ENCODE data around the gene RUVBL1. TPM values are rescaled to one million over a fixed set of nuclear protein-coding genes. Genes with fewer than 3 reads are reported as not detected.

Gene RUVBL1
- total RNA-seq, 1 donor from 2014 or later: 46.8 TPM

GRCh38 chr3:128083980-128084674, 39.5 kb downstream of the RUVBL1 start:
- DNase-seq (ENCODE audit: extremely low read depth, low read depth, low spot score): no peak

GRCh38 chr3:128083396-128083795, 40.2 kb downstream of the RUVBL1 start:
- no peak for DNase-seq (ENCODE audit: extremely low read depth, low read depth, low spot score)

- no peak for DNase-seq (ENCODE audit: extremely low read depth, low read depth, low spot score)
These were observed 41.1 kb downstream of the RUVBL1 start for GRCh38 chr3:128082546-128082945.

GRCh38 chr3:128081846-128082245, 41.8 kb downstream of the RUVBL1 start:
- DNase-seq (ENCODE audit: extremely low read depth, low read depth, low spot score): no peak

- DNase-seq (ENCODE audit: extremely low read depth, low read depth, low spot score): no peak
These were observed 42.4 kb downstream of the RUVBL1 start for GRCh38 chr3:128081226-128081625.

- no peak for DNase-seq (ENCODE audit: extremely low read depth, low read depth, low spot score)
These were observed 43.1 kb downstream of the RUVBL1 start for GRCh38 chr3:128080323-128081080.

- no peak for DNase-seq (ENCODE audit: extremely low read depth, low read depth, low spot score)
These were observed 43.8 kb downstream of the RUVBL1 start for GRCh38 chr3:128079823-128080222.

GRCh38 chr3:128078875-128079274, 44.7 kb downstream of the RUVBL1 start:
- DNase-seq (ENCODE audit: extremely low read depth, low read depth, low spot score): no peak

GRCh38 chr3:128078322-128078721, 45.3 kb downstream of the RUVBL1 start:
- no peak for DNase-seq (ENCODE audit: extremely low read depth, low read depth, low spot score)

GRCh38 chr3:128077665-128078064, 45.9 kb downstream of the RUVBL1 start:
- no peak for DNase-seq (ENCODE audit: extremely low read depth, low read depth, low spot score)

- DNase-seq (ENCODE audit: extremely low read depth, low read depth, low spot score): no peak
These were observed 46.4 kb downstream of the RUVBL1 start for GRCh38 chr3:128077202-128077624.

GRCh38 chr3:128076483-128077201, 47.0 kb downstream of the RUVBL1 start:
- DNase-seq (ENCODE audit: extremely low read depth, low read depth, low spot score): no peak

GRCh38 chr3:128075522-128076482, 47.8 kb downstream of the RUVBL1 start:
- no peak for DNase-seq (ENCODE audit: extremely low read depth, low read depth, low spot score)

GRCh38 chr3:128074851-128075521, 48.6 kb downstream of the RUVBL1 start:
- DNase-seq (ENCODE audit: extremely low read depth, low read depth, low spot score): no peak

- DNase-seq (ENCODE audit: extremely low read depth, low read depth, low spot score): peak; percentile 69
These were observed 49.8 kb downstream of the RUVBL1 start for GRCh38 chr3:128073807-128074206.

GRCh38 chr3:128073185-128073725, 50.4 kb downstream of the RUVBL1 start:
- DNase-seq (ENCODE audit: extremely low read depth, low read depth, low spot score): no peak

- no peak for DNase-seq (ENCODE audit: extremely low read depth, low read depth, low spot score)
These were observed 51.0 kb downstream of the RUVBL1 start for GRCh38 chr3:128072454-128073184.

- no peak for DNase-seq (ENCODE audit: extremely low read depth, low read depth, low spot score)
These were observed 51.7 kb downstream of the RUVBL1 start for GRCh38 chr3:128071771-128072453.

Data from glomerular endothelial cell (primary cell).